H1 (cell line): ENCODE measurements around the gene PDZD2. TPM values are rescaled to one million over a fixed set of nuclear protein-coding genes. Genes with fewer than 3 reads are reported as not detected.

Experiments used
- CTCF ChIA-PET: fragments of 300-600 bp; sonication (Branson Sonifier 250); formaldehyde crosslinking; loops from one replicate; lab custom pipeline; 2021; ENCODE audit not compliant: partially characterized antibody; lab: Charles Lee
- POLR2A ChIA-PET: fragments of 300-600 bp; sonication (Branson Sonifier 250); formaldehyde crosslinking; loops from one replicate; lab custom pipeline; 2021; ENCODE audit warnings: inconsistent platforms; ENCODE audit not compliant: partially characterized antibody; lab: Charles Lee
- DNase-seq, 2 experiments: peaks; one replicate each; pipeline versions ENCODE4 v3.0.0 to v3.0.0-alpha.2; 2010 to 2022; ENCODE audit warnings: low spot score in 2 of 2, low read depth in 1 of 2, mixed read lengths in 1 of 2
- FAIRE-seq: peaks from 2 replicates; lab custom pipeline; 2011; peaks lifted over from hg19 to GRCh38; lab: Jason Lieb, UNC
- H2AFZ ChIP-seq: 2 replicates; pipeline ENCODE4 v1.8.1; 2012; ENCODE audit warnings: low read length, inconsistent platforms
- H2AK5ac ChIP-seq: 2 replicates; pipeline ENCODE4 v1.6.1; 2013; ENCODE audit warnings: low read depth, low read length
- H2BK120ac ChIP-seq: replicated peaks from 2 replicates; pipeline ENCODE3; 2013; ENCODE audit warnings: low read depth, low read length, inconsistent platforms
- H2BK12ac ChIP-seq: 2 replicates; pipeline ENCODE4 v1.6.1; 2013; ENCODE audit warnings: low read depth, low read length
- H2BK15ac ChIP-seq: 2 replicates; pipeline ENCODE4 v1.6.1; 2013; ENCODE audit warnings: low read length
- H2BK20ac ChIP-seq: 2 replicates; pipeline ENCODE4 v1.6.1; 2013; ENCODE audit warnings: low read length
- H2BK5ac ChIP-seq: 2 replicates; pipeline ENCODE4 v1.6.1; 2013; ENCODE audit warnings: low read depth, low read length
- H3K14ac ChIP-seq: 2 replicates; pipeline ENCODE4 v1.6.1; 2013; ENCODE audit warnings: inconsistent platforms; ENCODE audit not compliant: insufficient read length
- H3K18ac ChIP-seq: 2 replicates; pipeline ENCODE4 v1.6.1; 2013; ENCODE audit warnings: low read length; ENCODE audit errors: extremely low read depth
- H3K23ac ChIP-seq: 2 replicates; pipeline ENCODE4 v1.6.1; 2013; ENCODE audit warnings: inconsistent platforms; ENCODE audit not compliant: insufficient read length
- H3K23me2 ChIP-seq: 2 replicates; pipeline ENCODE4 v1.6.1; 2013; ENCODE audit warnings: low read depth, low read length
- H3K27ac ChIP-seq: 2 replicates; pipeline ENCODE4 v1.6.1; 2011; ENCODE audit warnings: low read depth, low read length, inconsistent platforms
- H3K27me3 ChIP-seq, 4 experiments: replicated peaks in 1 of 4; 1 replicate in 1 of 4; 2 replicates in 3 of 4; pipeline versions ENCODE4 v1.6.1 to v1.8.1; 2011 to 2013; ENCODE audit warnings: low read length in 3 of 4, mild to moderate bottlenecking in 3 of 4, inconsistent platforms in 2 of 4, mixed read lengths in 2 of 4, moderate library complexity in 1 of 4; ENCODE audit not compliant: control insufficient read depth in 3 of 4, insufficient read depth in 3 of 4; ENCODE audit errors: extremely low read depth in 1 of 4
- H3K36me3 ChIP-seq, 4 experiments: 2 replicates each; pipeline versions ENCODE4 v1.6.1 to v1.8.1; 2011 to 2013; ENCODE audit warnings: mild to moderate bottlenecking in 4 of 4, low read length in 3 of 4, moderate library complexity in 2 of 4, control low read depth in 1 of 4, inconsistent platforms in 1 of 4; ENCODE audit not compliant: insufficient read depth in 4 of 4, control insufficient read depth in 2 of 4
- H3K4ac ChIP-seq: replicated peaks from 2 replicates; pipeline ENCODE3; 2013; ENCODE audit warnings: low read length, low read depth, mixed read lengths, inconsistent platforms; ENCODE audit not compliant: insufficient read length
- H3K4me1 ChIP-seq, 4 experiments: replicated peaks in 1 of 4; 1 replicate in 1 of 4; 2 replicates in 3 of 4; pipeline versions ENCODE4 v1.6.1 to v1.8.1; 2011 to 2013; ENCODE audit warnings: low read length in 3 of 4, inconsistent platforms in 2 of 4, mixed read lengths in 1 of 4; ENCODE audit not compliant: insufficient read depth in 4 of 4, control insufficient read depth in 3 of 4
- H3K4me2 ChIP-seq, 2 experiments: 2 replicates each; pipeline versions ENCODE4 v1.6.1 to v1.8.1; 2011 to 2013; ENCODE audit warnings: low read depth in 2 of 2, low read length in 2 of 2, control low read depth in 1 of 2, inconsistent platforms in 1 of 2, mild to moderate bottlenecking in 1 of 2; ENCODE audit not compliant: insufficient read depth in 1 of 2
- H3K4me3 ChIP-seq, 4 experiments: fragments of 200-600, 300-600 bp in 1 of 4; sonication (generic), shearing (Covaris generic), sonication (Bioruptor Twin) in 1 of 4; 2 replicates each; pipeline versions ENCODE4 v1.5.1 to v1.8.1; 2011 to 2016; ENCODE audit warnings: low read length in 4 of 4, low read depth in 3 of 4, control low read depth in 2 of 4, inconsistent platforms in 2 of 4, mild to moderate bottlenecking in 2 of 4, mixed read lengths in 1 of 4, moderate library complexity in 1 of 4; ENCODE audit not compliant: insufficient read depth in 2 of 4; ENCODE audit errors: extremely low read depth in 1 of 4
- H3K56ac ChIP-seq: replicated peaks from 2 replicates; pipeline ENCODE3; 2013; ENCODE audit warnings: low read depth, mild to moderate bottlenecking, mixed read lengths, low read length, inconsistent platforms; ENCODE audit not compliant: insufficient read length
- H3K79me1 ChIP-seq: 2 replicates; pipeline ENCODE4 v1.6.1; 2013; ENCODE audit warnings: low read depth, low read length, control low read depth
- H3K79me2 ChIP-seq, 2 experiments: 2 replicates each; pipeline versions ENCODE4 v1.6.1 to v1.8.1; 2012 to 2013; ENCODE audit warnings: low read length in 2 of 2, mild to moderate bottlenecking in 2 of 2, inconsistent platforms in 1 of 2; ENCODE audit not compliant: insufficient read depth in 2 of 2, control insufficient read depth in 1 of 2
- H3K9ac ChIP-seq, 4 experiments: replicated peaks in 1 of 4; 1 replicate in 1 of 4; 2 replicates in 3 of 4; pipeline versions ENCODE4 v1.6.1 to v1.8.1; 2011 to 2013; ENCODE audit warnings: low read depth in 3 of 4, low read length in 3 of 4, control low read depth in 2 of 4, mild to moderate bottlenecking in 2 of 4, moderate library complexity in 2 of 4, inconsistent platforms in 1 of 4; ENCODE audit errors: extremely low read depth in 1 of 4
- H3K9me3 ChIP-seq, 2 experiments: 2 replicates each; pipeline versions ENCODE4 v1.6.1 to v1.8.1; 2012 to 2013; ENCODE audit warnings: mild to moderate bottlenecking in 2 of 2, moderate library complexity in 2 of 2, control low read depth in 1 of 2, inconsistent platforms in 1 of 2, low read depth in 1 of 2, low read length in 1 of 2, mixed read lengths in 1 of 2; ENCODE audit not compliant: insufficient read depth in 2 of 2
- H4K20me1 ChIP-seq, 2 experiments: replicated peaks in 1 of 2; 2 replicates each; pipeline versions ENCODE3 to v1.8.1; 2011 to 2013; ENCODE audit warnings: inconsistent platforms in 2 of 2, low read length in 2 of 2, mild to moderate bottlenecking in 1 of 2; ENCODE audit not compliant: insufficient read depth in 2 of 2, control insufficient read depth in 1 of 2
- H4K5ac ChIP-seq: 2 replicates; pipeline ENCODE4 v1.6.1; 2013; ENCODE audit warnings: low read length, low read depth, mixed read lengths, inconsistent platforms; ENCODE audit not compliant: insufficient read length
- H4K8ac ChIP-seq: 2 replicates; pipeline ENCODE4 v1.8.0; 2013; ENCODE audit warnings: mild to moderate bottlenecking, moderate library complexity, low read length, inconsistent platforms; ENCODE audit not compliant: insufficient read depth; ENCODE audit errors: extremely low read depth
- H4K91ac ChIP-seq: replicated peaks from 2 replicates; pipeline ENCODE3; 2013; ENCODE audit warnings: low read length, mixed read lengths, inconsistent platforms; ENCODE audit not compliant: insufficient read length
- CHD2 ChIP-seq: IDR thresholded peaks from 2 replicates; pipeline ENCODE4 v1.6.1; 2012; ENCODE audit warnings: low read length, improper control_type of control experiment
- CREB1 ChIP-seq: IDR thresholded peaks from 2 replicates; pipeline ENCODE4 v1.6.1; 2012; ENCODE audit warnings: inconsistent platforms
- EZH2 ChIP-seq: fragments of 200-600 bp; sonication (generic); IDR thresholded peaks from 2 replicates; pipeline ENCODE4 v1.7.1; 2012; ENCODE audit warnings: low read depth, mild to moderate bottlenecking, moderate library complexity, low read length, inconsistent platforms; ENCODE audit not compliant: severe bottlenecking
- FOSL1 ChIP-seq: IDR thresholded peaks from 2 replicates; pipeline ENCODE4 v1.6.1; 2011; ENCODE audit warnings: mild to moderate bottlenecking, low read depth, low read length, moderate library complexity; ENCODE audit not compliant: insufficient read depth
- JUN ChIP-seq: IDR thresholded peaks from 2 replicates; pipeline ENCODE4 v1.6.1; 2011; ENCODE audit warnings: low read depth, mild to moderate bottlenecking, improper control_type of control experiment, low read length
- JUND ChIP-seq: IDR thresholded peaks from 2 replicates; pipeline ENCODE4 v1.6.1; 2011; ENCODE audit warnings: mild to moderate bottlenecking, improper control_type of control experiment, low read length
- KDM4A ChIP-seq: IDR thresholded peaks from one replicate; pipeline ENCODE4 v1.7.1; 2012; ENCODE audit warnings: low read depth, mild to moderate bottlenecking, moderate library complexity, low read length, inconsistent platforms; ENCODE audit not compliant: severe bottlenecking
- MAFK ChIP-seq: IDR thresholded peaks from 2 replicates; pipeline ENCODE4 v1.6.1; 2012; ENCODE audit warnings: low read depth, mild to moderate bottlenecking, improper control_type of control experiment, low read length
- MAX ChIP-seq: IDR thresholded peaks from 2 replicates; pipeline ENCODE4 v1.6.1; 2012; ENCODE audit warnings: inconsistent platforms
- NANOG ChIP-seq: IDR thresholded peaks from 2 replicates; pipeline ENCODE4 v1.6.1; 2011; ENCODE audit warnings: low read length, low read depth, mild to moderate bottlenecking, inconsistent platforms; ENCODE audit not compliant: insufficient read depth, poor library complexity, severe bottlenecking
- NRF1 ChIP-seq: IDR thresholded peaks from 2 replicates; pipeline ENCODE4 v1.6.1; 2011; ENCODE audit warnings: mild to moderate bottlenecking, low read depth, low read length, improper control_type of control experiment
- POLR2AphosphoS5 ChIP-seq: IDR thresholded peaks from 2 replicates; pipeline ENCODE4 v1.6.1; 2011; ENCODE audit warnings: low read depth, low read length
- POU5F1 ChIP-seq: IDR thresholded peaks from 2 replicates; pipeline ENCODE4 v1.6.1; 2011; ENCODE audit warnings: low read depth, mild to moderate bottlenecking, low read length, moderate library complexity
- SIX5 ChIP-seq: IDR thresholded peaks from 2 replicates; pipeline ENCODE4 v1.6.1; 2011; ENCODE audit warnings: mild to moderate bottlenecking, low read depth, low read length
- SRF ChIP-seq: IDR thresholded peaks from 2 replicates; pipeline ENCODE4 v1.6.1; 2011; ENCODE audit warnings: mild to moderate bottlenecking, low read depth, low read length, moderate library complexity
- TCF12 ChIP-seq: IDR thresholded peaks from 2 replicates; pipeline ENCODE4 v1.6.1; 2011; ENCODE audit warnings: low read depth, mild to moderate bottlenecking, low read length
- WGBS, 2 experiments: shearing (Covaris generic) in 1 of 2; methylation state at CpG; one replicate each; pipeline versions ENCODE4 v1.1.6 to v1.1.7; 2013 to 2015; ENCODE audit warnings: low lambda C conversion rate in 2 of 2, mixed read lengths in 2 of 2, inconsistent platforms in 1 of 2, low coverage in 1 of 2, missing lambda C conversion rate in 1 of 2; ENCODE audit not compliant: insufficient replicate concordance in 2 of 2, insufficient coverage in 1 of 2, insufficient read length in 1 of 2; ENCODE audit errors: extremely low coverage in 1 of 2, missing lambda C conversion rate in 1 of 2; 5-methylcytosine and 5-hydroxymethylcytosine counted together
- polyA plus RNA-seq, 7 experiments: library from polyadenylated mRNA; depleted of rRNA in 3 of 7; stranded (reverse) in 5 of 7; unstranded in 2 of 7; fragments of >200 nt in 5 of 7; fragments of 200-250 nt in 2 of 7; gene quantifications; 1 replicate in 5 of 7; 2 replicates in 1 of 7; 4 replicates in 1 of 7; pipeline versions ENCODE4 v1.2.1 to v1.2.3, GENCODE V29; 2011 to 2013; ENCODE audit warnings: missing spikeins in 2 of 7, mixed read lengths in 2 of 7
- total RNA-seq: library from RNA; stranded (reverse); fragmentation: NEBNext Ultra II Directional; extraction: Animal tissue kit (Norgen Biotek cat#: 25700); gene quantifications from 2 replicates; pipeline ENCODE4 v1.2.1, GENCODE V29; 2021

Gene PDZD2
- total and polyA plus RNA-seq, 2 of the 8 experiments (the other 6 are each of a cell fraction or from before 2014, with no cell fraction given), result 1.2 to 6.8 TPM

- Histone ChIP-seq H4K91ac (no peak overlapping the region), H3K9ac (no peak overlapping the region), H3K27ac (no peak overlapping the region), H3K23ac (no peak overlapping the region), H3K4me3 (no peak overlapping the region), H3K4me1 (peaks cover 0 to 4% (median 1%) of the 10 kb centered on the region in 4 experiments; a peak in 4 of 7 replicates), H3K23me2 (no peaks in the 10 kb centered on the region), H3K14ac (no peak overlapping the region), H4K8ac (no peak overlapping the region), H2BK5ac (no peak overlapping the region; the same call in 1 of the 2 replicates), H2BK20ac (no peak overlapping the region), H3K27me3 (no peaks in the 10 kb centered on the region), H2BK12ac (no peak overlapping the region), H3K79me1 (no peaks in the 10 kb centered on the region), H2AK5ac (no peak overlapping the region), H3K9me3 (no peaks in the 10 kb centered on the region), H3K56ac (no peak overlapping the region), H2AFZ (no peak overlapping the region), H2BK15ac (no peak overlapping the region; the same call in 1 of the 2 replicates), H3K4me2 (no peak overlapping the region), H3K18ac (no peak overlapping the region), H3K36me3 (no peaks in the 10 kb centered on the region), H2BK120ac (no peak overlapping the region), H3K4ac (no peak overlapping the region), H3K79me2 (no peaks in the 10 kb centered on the region), H4K20me1 (no peaks in the 10 kb centered on the region), H4K5ac (no peak overlapping the region)
- CTCF ChIA-PET, result interaction anchor here (0.9 to 5.1 kb wide), 8 partner anchors 13 to 172 kb away, joined by 3 to 24 read pairs (median 3); no protein-coding TSS in a partner anchor
- 79% methylated on average over 11 of the region's 11 CpGs; no CpG with 5 or more reads in 1 of the 2 experiments for WGBS, 2 experiments
- no peak for FAIRE-seq
- POLR2A ChIA-PET, result no interaction called here
- DNase-seq, result no peak
- TF ChIP-seq CHD2 (no peak), SIX5 (no peak), MAX (no peak), POLR2AphosphoS5 (no peak), NANOG (no peak), NRF1 (no peak), MAFK (no peak), SRF (no peak), CREB1 (no peak), JUND (no peak), EZH2 (no peak), JUN (no peak), POU5F1 (no peak), FOSL1 (no peak), TCF12 (no peak), KDM4A (no peak)
Observed at GRCh38 chr5:31682025-31682424, 43.1 kb downstream of the PDZD2 start.
